Retinal pigment epithelial cell (primary cell): Measurements from ENCODE around the gene SGPL1.

ENCODE experiments used
- DNase-seq: peaks from one replicate; pipeline ENCODE4 v3.0.0-alpha.2; 2010; ENCODE audit warnings: low read depth
- H3K4me3 ChIP-seq: 2 replicates; pipeline ENCODE4 v1.5.1; 2011; ENCODE audit warnings: mild to moderate bottlenecking, low read length, control low read depth, moderate library complexity
- TF ChIP-seq, protein P1 (sequence below): conservative IDR thresholded peaks from 2 replicates; pipeline ENCODE4 v1.5.1; 2011; ENCODE audit warnings: low read depth, low read length, control low read depth, inconsistent platforms

SGPL1 gene

DNA sequence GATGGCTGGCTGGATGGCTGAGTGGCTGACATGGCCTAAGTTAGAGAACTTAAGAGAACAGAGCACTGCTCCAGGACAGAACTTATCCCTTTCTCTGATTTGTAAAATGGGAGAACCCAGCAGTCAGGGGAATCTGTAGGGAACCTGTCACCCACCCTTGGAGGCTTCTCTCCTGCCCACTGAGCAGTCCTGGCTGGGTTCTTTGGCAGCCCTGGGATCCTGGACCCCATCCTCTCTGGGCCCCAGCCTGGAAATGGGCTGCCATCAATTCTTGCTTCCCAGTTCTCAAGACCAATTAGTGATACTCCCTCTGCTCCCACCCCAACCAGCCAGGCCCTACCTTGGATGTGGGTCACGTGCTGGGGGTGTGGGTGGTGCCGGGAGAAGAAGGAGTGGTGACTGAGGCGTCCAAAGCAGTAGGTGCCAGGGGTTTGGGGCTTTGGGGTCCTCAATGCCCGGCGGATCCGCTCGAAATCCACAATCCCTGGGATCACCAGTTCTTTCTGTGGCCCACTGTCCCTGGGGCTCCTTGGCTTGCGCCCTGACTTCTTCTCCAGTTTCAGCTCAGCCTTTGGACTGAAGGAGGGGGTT is 34.2 kb upstream of the SGPL1 start:
- no peak overlapping the region for H3K4me3 ChIP-seq
- DNase-seq: no peak
- TF ChIP-seq, protein P1, sequence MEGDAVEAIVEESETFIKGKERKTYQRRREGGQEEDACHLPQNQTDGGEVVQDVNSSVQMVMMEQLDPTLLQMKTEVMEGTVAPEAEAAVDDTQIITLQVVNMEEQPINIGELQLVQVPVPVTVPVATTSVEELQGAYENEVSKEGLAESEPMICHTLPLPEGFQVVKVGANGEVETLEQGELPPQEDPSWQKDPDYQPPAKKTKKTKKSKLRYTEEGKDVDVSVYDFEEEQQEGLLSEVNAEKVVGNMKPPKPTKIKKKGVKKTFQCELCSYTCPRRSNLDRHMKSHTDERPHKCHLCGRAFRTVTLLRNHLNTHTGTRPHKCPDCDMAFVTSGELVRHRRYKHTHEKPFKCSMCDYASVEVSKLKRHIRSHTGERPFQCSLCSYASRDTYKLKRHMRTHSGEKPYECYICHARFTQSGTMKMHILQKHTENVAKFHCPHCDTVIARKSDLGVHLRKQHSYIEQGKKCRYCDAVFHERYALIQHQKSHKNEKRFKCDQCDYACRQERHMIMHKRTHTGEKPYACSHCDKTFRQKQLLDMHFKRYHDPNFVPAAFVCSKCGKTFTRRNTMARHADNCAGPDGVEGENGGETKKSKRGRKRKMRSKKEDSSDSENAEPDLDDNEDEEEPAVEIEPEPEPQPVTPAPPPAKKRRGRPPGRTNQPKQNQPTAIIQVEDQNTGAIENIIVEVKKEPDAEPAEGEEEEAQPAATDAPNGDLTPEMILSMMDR: no peak

DNA sequence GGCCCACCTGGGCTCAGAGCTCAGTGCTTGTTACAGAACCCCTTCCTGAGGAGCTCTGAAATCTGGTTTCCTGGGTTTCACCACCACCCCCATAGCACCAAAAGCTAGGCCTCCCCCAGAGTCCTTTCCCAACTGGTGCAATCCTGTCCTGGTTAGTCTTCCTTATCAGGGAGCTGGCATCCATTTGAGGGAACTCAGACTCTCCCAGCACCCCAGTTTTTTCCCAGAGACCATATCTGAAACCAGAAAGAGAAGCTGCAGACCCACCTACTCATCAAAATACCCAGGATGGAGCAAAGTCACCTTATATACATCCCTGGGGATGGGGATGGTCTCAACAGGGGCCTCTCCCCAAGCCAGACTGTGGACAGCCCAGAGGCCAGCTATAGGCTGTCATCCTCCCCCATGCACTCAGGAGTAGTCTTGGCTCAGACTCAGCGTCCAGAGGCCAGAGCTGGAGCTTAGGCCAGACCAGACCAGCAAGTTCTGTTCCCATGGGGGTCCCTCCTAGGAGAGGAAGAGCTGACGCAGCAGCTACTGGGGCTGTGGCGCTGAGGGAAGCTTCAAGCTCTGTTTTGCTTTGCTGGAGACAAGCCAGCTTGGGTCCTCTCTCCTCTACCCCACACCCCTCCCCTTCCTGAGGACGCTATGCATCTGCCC is 33.5 kb upstream of the SGPL1 start:
- no peak for DNase-seq
- no peak overlapping the region for H3K4me3 ChIP-seq
- TF ChIP-seq, protein P1: no peak

DNA sequence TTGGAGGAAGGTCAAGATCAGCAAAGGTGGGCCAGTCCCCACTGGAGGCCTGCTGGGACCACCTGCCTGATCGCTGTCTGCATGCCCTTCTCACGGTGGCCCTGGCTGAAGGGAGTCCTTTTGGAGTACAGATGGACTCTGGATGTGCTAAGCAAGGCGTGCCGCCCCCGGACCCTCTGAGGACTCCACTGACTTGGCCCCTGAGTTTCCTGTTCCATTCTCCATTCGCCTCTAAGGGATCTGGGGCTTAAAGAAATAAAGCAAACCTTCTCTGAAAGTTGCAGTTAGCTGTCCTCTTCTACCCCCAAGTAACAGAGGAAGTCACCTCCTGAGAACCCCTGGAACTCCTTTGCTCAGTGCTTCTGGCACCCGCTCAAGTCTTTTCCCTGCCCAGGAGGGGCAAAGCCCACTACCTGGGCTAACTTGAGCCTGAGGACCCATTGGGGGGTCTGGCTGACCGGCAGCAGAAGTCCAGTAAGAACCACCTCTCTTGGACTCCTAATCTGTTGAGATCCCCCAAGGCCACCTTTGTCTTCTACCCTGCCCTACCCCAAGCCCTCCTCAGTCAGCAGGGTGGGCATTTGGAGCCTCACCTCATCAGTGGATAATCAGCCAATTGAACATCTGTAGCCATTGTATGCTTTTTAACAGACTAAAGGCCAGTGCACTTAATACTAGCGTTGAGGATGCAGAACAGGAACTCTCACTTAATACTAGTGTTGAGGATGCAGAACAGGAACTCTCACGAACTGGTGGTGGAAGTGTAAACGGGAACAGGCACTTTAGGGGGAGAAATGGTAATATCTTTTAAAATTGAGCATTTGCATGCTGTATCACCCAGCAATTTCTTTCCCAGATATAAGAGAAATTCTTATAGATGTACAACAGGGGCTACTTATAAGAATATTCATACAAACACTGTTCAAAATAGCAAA is 32.7 kb upstream of the SGPL1 start:
- TF ChIP-seq, protein P1: no peak
- no peak overlapping the region for H3K4me3 ChIP-seq
- DNase-seq: no peak

DNA sequence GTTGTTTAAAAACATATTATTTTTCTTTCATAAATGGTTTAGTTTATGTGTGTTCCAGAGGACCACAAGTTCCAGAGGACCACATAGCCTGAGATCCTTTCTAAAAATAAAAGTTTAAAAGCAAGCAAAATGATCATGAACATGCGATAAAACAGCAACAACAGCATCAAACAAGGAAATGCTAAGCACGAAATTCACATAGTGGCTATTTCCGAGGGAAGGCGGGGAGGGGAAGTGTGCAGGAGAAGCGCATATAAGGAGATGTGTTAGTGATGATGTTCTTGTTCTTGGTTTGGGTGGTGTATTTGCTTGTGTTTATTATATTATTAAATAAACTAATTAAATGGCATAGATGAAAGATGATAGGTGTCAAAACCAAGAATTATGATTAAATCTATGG is 31.7 kb upstream of the SGPL1 start:
- no peak overlapping the region for H3K4me3 ChIP-seq
- TF ChIP-seq, protein P1: no peak
- DNase-seq: no peak

DNA sequence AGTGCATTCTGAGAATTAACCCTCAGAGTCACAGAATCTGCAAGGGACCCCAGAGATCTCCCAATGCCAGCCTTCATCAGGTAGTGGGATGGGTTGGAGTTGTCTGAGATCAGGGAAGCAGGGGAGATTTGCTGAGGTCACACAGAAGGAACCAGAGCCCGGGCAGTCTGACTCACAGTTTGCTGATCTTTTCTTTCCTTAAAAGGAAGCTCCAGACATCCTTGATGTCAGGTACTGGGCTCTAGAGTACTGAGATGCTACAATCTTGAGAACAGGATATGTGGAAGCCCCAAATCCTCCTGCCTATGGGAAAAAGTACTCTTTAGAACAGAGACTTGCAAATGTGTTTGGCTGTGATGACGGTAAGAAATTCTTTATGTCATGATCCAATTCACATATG is 31.3 kb upstream of the SGPL1 start:
- DNase-seq: no peak
- no peak overlapping the region for H3K4me3 ChIP-seq
- TF ChIP-seq, protein P1: no peak

DNA sequence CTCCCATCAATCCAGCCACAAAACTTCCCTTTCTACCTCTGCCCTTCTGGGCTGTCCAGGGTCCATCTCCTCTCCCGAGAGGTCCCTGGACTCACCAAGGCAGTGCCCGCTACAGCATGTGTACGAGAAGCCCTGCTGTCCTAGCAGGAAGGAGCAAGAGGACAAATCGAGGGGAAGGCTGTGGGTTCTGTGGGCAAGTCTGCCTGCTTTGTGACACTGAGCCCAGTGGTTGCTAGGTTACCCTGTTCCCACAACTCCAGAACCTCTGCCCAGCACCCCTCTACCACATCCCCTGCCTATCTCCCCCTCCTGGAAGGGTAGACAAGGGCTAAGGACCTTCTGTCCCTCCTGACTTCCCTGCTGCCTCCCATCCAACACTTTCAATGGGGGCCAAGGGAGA is 30.6 kb upstream of the SGPL1 start, which contains the start of gene TBATA:
Gene TBATA (minus strand): TSS at position 188 of the 400 bp plus-strand sequence. CDS start 1,998 bp downstream, outside the sequence.
- DNase-seq: no peak
- TF ChIP-seq, protein P1: no peak
- no peak within 1 kb of the TSS for H3K4me3 ChIP-seq
